Measurements from ENCODE around the gene PRMT2.

PRMT2 gene

GRCh38 chr21:46649356-46649755, 13.9 kb downstream of the PRMT2 start:
- DNase-seq (ENCODE audit: extremely low read depth, low read depth): no peak
- no peak for TF ChIP-seq CTCF (IDR thresholded peaks at IDR 0.05; ENCODE audit: low read depth, low read length, missing control alignments)
- H3K4me3 ChIP-seq (replicated peaks; ENCODE audit: low read depth, low read length): no peak overlapping the region

- DNase-seq (ENCODE audit: extremely low read depth, low read depth): no peak
- TF ChIP-seq CTCF (IDR thresholded peaks at IDR 0.05; ENCODE audit: low read depth, low read length, missing control alignments): no peak
- H3K4me3 ChIP-seq (replicated peaks; ENCODE audit: low read depth, low read length): no peak overlapping the region
Measured at GRCh38 chr21:46650476-46651098, 15.1 kb downstream of the PRMT2 start.

- DNase-seq (ENCODE audit: extremely low read depth, low read depth): no peak
- H3K4me3 ChIP-seq (replicated peaks; ENCODE audit: low read depth, low read length): no peak overlapping the region
- no peak for TF ChIP-seq CTCF (IDR thresholded peaks at IDR 0.05; ENCODE audit: low read depth, low read length, missing control alignments)
Measured at GRCh38 chr21:46651121-46651520, 15.6 kb downstream of the PRMT2 start.

GRCh38 chr21:46655230-46655629, 19.8 kb downstream of the PRMT2 start:
- no peak overlapping the region for H3K4me3 ChIP-seq (replicated peaks; ENCODE audit: low read depth, low read length)
- TF ChIP-seq CTCF (IDR thresholded peaks at IDR 0.05; ENCODE audit: low read depth, low read length, missing control alignments): no peak
- no peak for DNase-seq (ENCODE audit: extremely low read depth, low read depth)

- H3K4me3 ChIP-seq (replicated peaks; ENCODE audit: low read depth, low read length): no peak overlapping the region
- TF ChIP-seq CTCF (IDR thresholded peaks at IDR 0.05; ENCODE audit: low read depth, low read length, missing control alignments): no peak
- DNase-seq (ENCODE audit: extremely low read depth, low read depth): no peak
Measured at GRCh38 chr21:46656820-46657219, 21.3 kb downstream of the PRMT2 start.

- TF ChIP-seq CTCF (IDR thresholded peaks at IDR 0.05; ENCODE audit: low read depth, low read length, missing control alignments): no peak
- DNase-seq (ENCODE audit: extremely low read depth, low read depth): no peak
- no peak overlapping the region for H3K4me3 ChIP-seq (replicated peaks; ENCODE audit: low read depth, low read length)
Measured at GRCh38 chr21:46660505-46660904, 25.0 kb downstream of the PRMT2 start.

- DNase-seq (ENCODE audit: extremely low read depth, low read depth): peak; percentile 41
- peak overlapping the region; percentile 42 for H3K4me3 ChIP-seq (replicated peaks; ENCODE audit: low read depth, low read length)
- TF ChIP-seq CTCF (IDR thresholded peaks at IDR 0.05; ENCODE audit: low read depth, low read length, missing control alignments): peak; percentile 79
Measured at GRCh38 chr21:46661211-46661625, 25.7 kb downstream of the PRMT2 start.

All from HFF-Myc (cell line).